HEK293 (cell line): ENCODE data around the gene INHBB.

ENCODE experiments used
- CTCF ChIA-PET: fragments of 350-600 bp; formaldehyde crosslinking; extraction: SDS; loops from one replicate; lab custom pipeline; 2021; ENCODE audit warnings: antibody characterized with exemption; lab: Yijun Ruan, JAX
- POLR2A ChIA-PET: fragments of 300-600 bp; formaldehyde crosslinking; extraction: SDS; loops from one replicate; lab custom pipeline; 2020; ENCODE audit warnings: antibody characterized with exemption, inconsistent platforms; lab: Yijun Ruan, JAX
- H3K27ac ChIP-seq: fragments of 200-500 bp; sonication (Bioruptor generic); 2 replicates; pipeline ENCODE4 v1.5.1; 2014; ENCODE audit warnings: low read depth, low read length, control low read depth, inconsistent platforms; ENCODE audit errors: extremely low read depth
- H3K36me3 ChIP-seq, 2 experiments: fragments of 200-500 bp in 1 of 2; sonication (Bioruptor generic) in 1 of 2; 1 replicate in 1 of 2; 2 replicates in 1 of 2; pipeline ENCODE4 v1.5.1; 2014 to 2017; ENCODE audit warnings: inconsistent platforms in 2 of 2, low read length in 2 of 2; ENCODE audit not compliant: control insufficient read depth in 2 of 2, insufficient read depth in 1 of 2
- H3K4me1 ChIP-seq: fragments of 200-500 bp; sonication (Bioruptor generic); 2 replicates; pipeline ENCODE4 v1.5.1; 2014; ENCODE audit warnings: mild to moderate bottlenecking, low read length, inconsistent platforms; ENCODE audit not compliant: control insufficient read depth, insufficient read depth
- H3K4me3 ChIP-seq: 2 replicates; pipeline ENCODE4 v1.5.1; 2011; ENCODE audit warnings: low read depth, mild to moderate bottlenecking, control low read depth, low read length, moderate library complexity
- H3K9me3 ChIP-seq: fragments of 200-500 bp; sonication (Bioruptor generic); 2 replicates; pipeline ENCODE4 v1.5.1; 2014; ENCODE audit warnings: low read depth, low read length, inconsistent platforms; ENCODE audit not compliant: control insufficient read depth, insufficient read depth
- GLI4 ChIP-seq: fragments of 450-650 bp; formaldehyde crosslinking; IDR thresholded peaks from 2 replicates; pipeline ENCODE4 v1.5.1; 2016; ENCODE audit warnings: missing biosample characterization, missing genetic modification characterization
- GLIS1 ChIP-seq: fragments of 450-650 bp; formaldehyde crosslinking; IDR thresholded peaks from 2 replicates; pipeline ENCODE4 v1.5.1; 2016; ENCODE audit warnings: missing biosample characterization, missing genetic modification characterization
- KLF1 ChIP-seq: fragments of 450-650 bp; formaldehyde crosslinking; IDR thresholded peaks from 2 replicates; pipeline ENCODE4 v1.5.1; 2016; ENCODE audit warnings: missing biosample characterization, missing genetic modification characterization
- SETDB1 ChIP-seq: IDR thresholded peaks from one replicate; pipeline ENCODE4 v1.6.1; 2017; ENCODE audit warnings: mild to moderate bottlenecking, low read length, moderate library complexity, mixed read lengths; ENCODE audit not compliant: insufficient read length
- YY2 ChIP-seq: fragments of 450-650 bp; formaldehyde crosslinking; IDR thresholded peaks from 2 replicates; pipeline ENCODE4 v1.5.1; 2016; ENCODE audit warnings: missing biosample characterization, missing genetic modification characterization
- ZFP69B ChIP-seq: fragments of 450-650 bp; formaldehyde crosslinking; IDR thresholded peaks from 2 replicates; pipeline ENCODE4 v1.5.1; 2016; ENCODE audit warnings: missing biosample characterization, missing genetic modification characterization
- ZNF16 ChIP-seq: fragments of 450-650 bp; formaldehyde crosslinking; IDR thresholded peaks from 2 replicates; pipeline ENCODE4 v1.5.1; 2016; ENCODE audit warnings: low read depth, missing biosample characterization, missing genetic modification characterization
- ZNF214 ChIP-seq: fragments of 450-650 bp; formaldehyde crosslinking; IDR thresholded peaks from 2 replicates; pipeline ENCODE4 v1.5.1; 2017; ENCODE audit warnings: missing biosample characterization, mild to moderate bottlenecking, missing genetic modification characterization, borderline replicate concordance
- ZNF221 ChIP-seq: fragments of 450-650 bp; formaldehyde crosslinking; IDR thresholded peaks from 2 replicates; pipeline ENCODE4 v1.5.1; 2017; ENCODE audit warnings: missing biosample characterization, missing genetic modification characterization, borderline replicate concordance
- ZNF24 ChIP-seq: fragments of 450-650 bp; formaldehyde crosslinking; IDR thresholded peaks from 2 replicates; pipeline ENCODE4 v1.5.1; 2016; ENCODE audit warnings: missing biosample characterization, missing genetic modification characterization
- ZNF266 ChIP-seq: fragments of 450-650 bp; formaldehyde crosslinking; IDR thresholded peaks from 2 replicates; pipeline ENCODE4 v1.5.1; 2016; ENCODE audit warnings: missing biosample characterization, missing genetic modification characterization, low read depth
- ZNF416 ChIP-seq: fragments of 450-650 bp; formaldehyde crosslinking; IDR thresholded peaks from 2 replicates; pipeline ENCODE4 v1.5.1; 2016; ENCODE audit warnings: missing biosample characterization, missing genetic modification characterization
- ZNF48 ChIP-seq: fragments of 450-650 bp; formaldehyde crosslinking; IDR thresholded peaks from 2 replicates; pipeline ENCODE4 v1.5.1; 2016; ENCODE audit warnings: missing biosample characterization, missing genetic modification characterization
- ZNF596 ChIP-seq: fragments of 450-650 bp; IDR thresholded peaks from 2 replicates; pipeline ENCODE4 v1.5.0; 2018; ENCODE audit warnings: missing biosample characterization, mild to moderate bottlenecking, missing genetic modification characterization, moderate library complexity
- ZNF600 ChIP-seq: fragments of 450-650 bp; formaldehyde crosslinking; IDR thresholded peaks from 2 replicates; pipeline ENCODE4 v1.5.1; 2016; ENCODE audit warnings: missing biosample characterization, missing genetic modification characterization
- ZNF610 ChIP-seq: fragments of 450-650 bp; formaldehyde crosslinking; IDR thresholded peaks from 2 replicates; pipeline ENCODE4 v1.5.1; 2016; ENCODE audit warnings: missing biosample characterization, missing genetic modification characterization, borderline replicate concordance
- ZNF629 ChIP-seq: fragments of 450-650 bp; formaldehyde crosslinking; IDR thresholded peaks from 2 replicates; pipeline ENCODE4 v1.5.1; 2017; ENCODE audit warnings: missing biosample characterization, missing genetic modification characterization
- ZNF776 ChIP-seq: fragments of 450-650 bp; formaldehyde crosslinking; IDR thresholded peaks from 2 replicates; pipeline ENCODE4 v1.5.0; 2017; ENCODE audit warnings: missing biosample characterization, missing genetic modification characterization, borderline replicate concordance
- ZNF777 ChIP-seq: fragments of 450-650 bp; formaldehyde crosslinking; IDR thresholded peaks from 2 replicates; pipeline ENCODE4 v1.5.1; 2017; ENCODE audit warnings: missing biosample characterization, missing genetic modification characterization, borderline replicate concordance
- ZNF830 ChIP-seq: fragments of 450-650 bp; IDR thresholded peaks from 2 replicates; pipeline ENCODE4 v1.5.0; 2018; ENCODE audit warnings: missing biosample characterization, missing genetic modification characterization, low read depth, mild to moderate bottlenecking, moderate library complexity
- ZSCAN16 ChIP-seq: fragments of 450-650 bp; formaldehyde crosslinking; IDR thresholded peaks from 2 replicates; pipeline ENCODE4 v1.5.1; 2016; ENCODE audit warnings: missing biosample characterization, missing genetic modification characterization
- TF ChIP-seq, protein P1 (sequence below): fragments of 450-650 bp; formaldehyde crosslinking; IDR thresholded peaks from 2 replicates; pipeline ENCODE4 v1.5.1; 2016; ENCODE audit warnings: missing biosample characterization, missing genetic modification characterization, borderline replicate concordance
- TF ChIP-seq, protein P2 (sequence below): fragments of 450-650 bp; formaldehyde crosslinking; IDR thresholded peaks from 2 replicates; pipeline ENCODE4 v1.5.1; 2016; ENCODE audit warnings: missing biosample characterization, missing genetic modification characterization, borderline replicate concordance
- TF ChIP-seq, protein P3 (sequence below): fragments of 450-650 bp; formaldehyde crosslinking; IDR thresholded peaks from 2 replicates; pipeline ENCODE4 v1.5.1; 2016; ENCODE audit warnings: missing biosample characterization, missing genetic modification characterization

INHBB gene

DNA sequence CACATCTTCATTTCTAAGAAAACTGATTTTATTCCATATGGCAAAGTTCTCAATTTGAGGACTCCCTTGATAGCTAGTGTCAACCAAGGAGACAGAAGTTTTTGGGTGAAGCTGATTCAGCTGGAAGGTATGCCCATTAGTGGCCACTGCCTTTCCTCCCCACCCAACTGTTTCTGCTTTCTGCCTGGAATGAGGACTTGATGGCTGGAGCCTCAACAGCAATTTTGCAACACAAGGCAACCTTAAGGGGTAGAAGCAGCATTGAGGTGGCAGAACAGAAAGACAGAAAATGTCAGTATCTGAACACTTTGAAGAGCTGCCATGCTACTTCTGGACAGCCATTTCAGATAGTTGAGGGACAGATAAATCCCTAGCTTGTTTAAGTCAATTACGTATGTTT lies 47.0 kb downstream of the INHBB start:
- TF ChIP-seq, protein P1, sequence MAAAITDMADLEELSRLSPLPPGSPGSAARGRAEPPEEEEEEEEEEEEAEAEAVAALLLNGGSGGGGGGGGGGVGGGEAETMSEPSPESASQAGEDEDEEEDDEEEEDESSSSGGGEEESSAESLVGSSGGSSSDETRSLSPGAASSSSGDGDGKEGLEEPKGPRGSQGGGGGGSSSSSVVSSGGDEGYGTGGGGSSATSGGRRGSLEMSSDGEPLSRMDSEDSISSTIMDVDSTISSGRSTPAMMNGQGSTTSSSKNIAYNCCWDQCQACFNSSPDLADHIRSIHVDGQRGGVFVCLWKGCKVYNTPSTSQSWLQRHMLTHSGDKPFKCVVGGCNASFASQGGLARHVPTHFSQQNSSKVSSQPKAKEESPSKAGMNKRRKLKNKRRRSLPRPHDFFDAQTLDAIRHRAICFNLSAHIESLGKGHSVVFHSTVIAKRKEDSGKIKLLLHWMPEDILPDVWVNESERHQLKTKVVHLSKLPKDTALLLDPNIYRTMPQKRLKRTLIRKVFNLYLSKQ = no peak
- peak; percentile 29 for TF ChIP-seq SETDB1
- TF ChIP-seq, all 188 proteins: peak for 1
- H3K36me3 ChIP-seq = no peaks in the 10 kb centered on the region
- POLR2A ChIA-PET = no interaction called here
- CTCF ChIA-PET = no interaction called here
- H3K4me3 ChIP-seq = no peak overlapping the region
- H3K9me3 ChIP-seq = no peaks in the 10 kb centered on the region
- peaks cover 5% of the 10 kb centered on the region; the same call in 1 of the 2 replicates for H3K4me1 ChIP-seq
- no peak overlapping the region for H3K27ac ChIP-seq

DNA sequence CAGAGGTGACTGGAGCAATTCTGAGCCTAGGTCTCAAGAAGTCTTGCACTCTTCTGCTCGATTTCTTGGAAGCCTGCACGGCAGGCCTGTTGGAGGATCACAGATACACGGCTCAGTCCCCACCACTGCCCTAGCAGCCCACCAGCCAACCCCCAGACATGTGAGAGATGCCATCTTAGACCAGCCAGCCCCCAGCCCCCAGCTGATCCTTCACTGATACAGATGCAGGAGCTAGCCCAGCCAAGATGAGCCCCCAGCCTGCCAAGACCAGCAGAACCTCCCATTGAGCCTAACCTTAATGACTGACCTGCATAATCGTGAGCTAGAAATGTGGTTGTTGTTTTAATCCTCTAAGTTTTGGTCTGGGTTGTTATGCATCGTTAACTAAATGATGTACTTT lies 47.5 kb downstream of the INHBB start:
- Histone ChIP-seq H3K36me3 (no peaks in the 10 kb centered on the region), H3K9me3 (no peaks in the 10 kb centered on the region), H3K4me1 (peaks cover 5% of the 10 kb centered on the region; the same call in 1 of the 2 replicates), H3K4me3 (no peak overlapping the region), H3K27ac (no peak overlapping the region)
- CTCF ChIA-PET = interaction anchor here (0.7 kb wide), 1 partner anchor 468 kb away, joined by 4 read pairs; no protein-coding TSS in a partner anchor
- POLR2A ChIA-PET = no interaction called here
- TF ChIP-seq ZNF24 (tag by site-specific recombination) = no peak
- TF ChIP-seq GLIS1 (tag by site-specific recombination) = no peak
- TF ChIP-seq ZFP69B = no peak
- TF ChIP-seq ZNF214 (tag by site-specific recombination) = no peak
- no peak for TF ChIP-seq ZNF610 (tag by site-specific recombination)
- no peak for TF ChIP-seq ZNF16 (tag by site-specific recombination)
- TF ChIP-seq ZNF48 (tag by site-specific recombination) = no peak
- TF ChIP-seq, all 188 proteins: peak for 0

DNA sequence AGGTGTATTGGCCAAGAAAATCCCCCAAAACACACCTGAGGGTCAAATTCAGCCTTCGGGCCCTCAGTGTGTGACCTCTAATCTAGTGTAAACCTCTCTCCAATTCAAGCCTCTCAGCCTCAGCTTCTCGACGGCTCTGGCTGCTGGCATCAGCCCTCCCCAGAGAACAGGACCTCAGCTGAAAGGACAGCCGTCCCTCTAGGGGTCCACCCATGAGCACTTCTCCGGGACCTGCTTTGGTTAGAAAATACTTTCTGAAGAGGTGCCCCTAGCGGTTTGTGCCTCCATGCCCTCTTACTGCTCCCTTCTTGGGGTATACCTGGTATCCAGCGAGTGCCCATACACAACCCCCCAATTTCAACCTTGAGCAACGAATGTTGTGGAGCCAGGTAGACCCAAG lies 48.8 kb downstream of the INHBB start:
- no peak overlapping the region for H3K4me3 ChIP-seq
- TF ChIP-seq ZNF777 (tag by site-specific recombination) (no peak), KLF1 (no peak), ZNF776 (tag by site-specific recombination) (no peak), ZNF266 (tag by site-specific recombination) (no peak), ZNF830 (no peak), ZSCAN16 (no peak), ZNF629 (no peak), ZNF416 (tag by site-specific recombination) (no peak), ZNF600 (tag by site-specific recombination) (no peak), GLI4 (tag by site-specific recombination) (no peak), ZNF221 (tag by site-specific recombination) (no peak), YY2 (tag by site-specific recombination) (no peak), ZNF596 (no peak)
- TF ChIP-seq, protein P2, sequence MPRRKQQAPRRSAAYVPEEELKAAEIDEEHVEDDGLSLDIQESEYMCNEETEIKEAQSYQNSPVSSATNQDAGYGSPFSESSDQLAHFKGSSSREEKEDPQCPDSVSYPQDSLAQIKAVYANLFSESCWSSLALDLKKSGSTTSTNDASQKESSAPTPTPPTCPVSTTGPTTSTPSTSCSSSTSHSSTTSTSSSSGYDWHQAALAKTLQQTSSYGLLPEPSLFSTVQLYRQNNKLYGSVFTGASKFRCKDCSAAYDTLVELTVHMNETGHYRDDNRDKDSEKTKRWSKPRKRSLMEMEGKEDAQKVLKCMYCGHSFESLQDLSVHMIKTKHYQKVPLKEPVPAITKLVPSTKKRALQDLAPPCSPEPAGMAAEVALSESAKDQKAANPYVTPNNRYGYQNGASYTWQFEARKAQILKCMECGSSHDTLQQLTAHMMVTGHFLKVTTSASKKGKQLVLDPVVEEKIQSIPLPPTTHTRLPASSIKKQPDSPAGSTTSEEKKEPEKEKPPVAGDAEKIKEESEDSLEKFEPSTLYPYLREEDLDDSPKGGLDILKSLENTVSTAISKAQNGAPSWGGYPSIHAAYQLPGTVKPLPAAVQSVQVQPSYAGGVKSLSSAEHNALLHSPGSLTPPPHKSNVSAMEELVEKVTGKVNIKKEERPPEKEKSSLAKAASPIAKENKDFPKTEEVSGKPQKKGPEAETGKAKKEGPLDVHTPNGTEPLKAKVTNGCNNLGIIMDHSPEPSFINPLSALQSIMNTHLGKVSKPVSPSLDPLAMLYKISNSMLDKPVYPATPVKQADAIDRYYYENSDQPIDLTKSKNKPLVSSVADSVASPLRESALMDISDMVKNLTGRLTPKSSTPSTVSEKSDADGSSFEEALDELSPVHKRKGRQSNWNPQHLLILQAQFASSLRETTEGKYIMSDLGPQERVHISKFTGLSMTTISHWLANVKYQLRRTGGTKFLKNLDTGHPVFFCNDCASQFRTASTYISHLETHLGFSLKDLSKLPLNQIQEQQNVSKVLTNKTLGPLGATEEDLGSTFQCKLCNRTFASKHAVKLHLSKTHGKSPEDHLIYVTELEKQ = no peak
- TF ChIP-seq, protein P3, sequence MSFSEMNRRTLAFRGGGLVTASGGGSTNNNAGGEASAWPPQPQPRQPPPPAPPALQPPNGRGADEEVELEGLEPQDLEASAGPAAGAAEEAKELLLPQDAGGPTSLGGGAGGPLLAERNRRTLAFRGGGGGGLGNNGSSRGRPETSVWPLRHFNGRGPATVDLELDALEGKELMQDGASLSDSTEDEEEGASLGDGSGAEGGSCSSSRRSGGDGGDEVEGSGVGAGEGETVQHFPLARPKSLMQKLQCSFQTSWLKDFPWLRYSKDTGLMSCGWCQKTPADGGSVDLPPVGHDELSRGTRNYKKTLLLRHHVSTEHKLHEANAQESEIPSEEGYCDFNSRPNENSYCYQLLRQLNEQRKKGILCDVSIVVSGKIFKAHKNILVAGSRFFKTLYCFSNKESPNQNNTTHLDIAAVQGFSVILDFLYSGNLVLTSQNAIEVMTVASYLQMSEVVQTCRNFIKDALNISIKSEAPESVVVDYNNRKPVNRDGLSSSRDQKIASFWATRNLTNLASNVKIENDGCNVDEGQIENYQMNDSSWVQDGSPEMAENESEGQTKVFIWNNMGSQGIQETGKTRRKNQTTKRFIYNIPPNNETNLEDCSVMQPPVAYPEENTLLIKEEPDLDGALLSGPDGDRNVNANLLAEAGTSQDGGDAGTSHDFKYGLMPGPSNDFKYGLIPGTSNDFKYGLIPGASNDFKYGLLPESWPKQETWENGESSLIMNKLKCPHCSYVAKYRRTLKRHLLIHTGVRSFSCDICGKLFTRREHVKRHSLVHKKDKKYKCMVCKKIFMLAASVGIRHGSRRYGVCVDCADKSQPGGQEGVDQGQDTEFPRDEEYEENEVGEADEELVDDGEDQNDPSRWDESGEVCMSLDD = no peak
- H3K9me3 ChIP-seq = no peaks in the 10 kb centered on the region
- no peak overlapping the region for H3K27ac ChIP-seq
- H3K36me3 ChIP-seq = no peaks in the 10 kb centered on the region
- H3K4me1 ChIP-seq = peaks cover 5% of the 10 kb centered on the region; the same call in 1 of the 2 replicates
- CTCF ChIA-PET = interaction anchor here (0.7 kb wide), 1 partner anchor 152 kb away, joined by 3 read pairs; no protein-coding TSS in a partner anchor
- POLR2A ChIA-PET = no interaction called here
